Measurements from ENCODE around the gene MET. TPM values are rescaled to one million over a fixed set of nuclear protein-coding genes. Genes with fewer than 3 reads are reported as not detected.
"Not testable (repeated sequence)": the region's sequence is repeated elsewhere in the genome, so short reads cannot be mapped to it uniquely, and the experiment has no call there.

MET gene
- total and polyA plus RNA-seq, 2 of the 8 experiments (the other 6 are each of a cell fraction or from before 2014, with no cell fraction given): 3.5 to 12.9 TPM

DNA sequence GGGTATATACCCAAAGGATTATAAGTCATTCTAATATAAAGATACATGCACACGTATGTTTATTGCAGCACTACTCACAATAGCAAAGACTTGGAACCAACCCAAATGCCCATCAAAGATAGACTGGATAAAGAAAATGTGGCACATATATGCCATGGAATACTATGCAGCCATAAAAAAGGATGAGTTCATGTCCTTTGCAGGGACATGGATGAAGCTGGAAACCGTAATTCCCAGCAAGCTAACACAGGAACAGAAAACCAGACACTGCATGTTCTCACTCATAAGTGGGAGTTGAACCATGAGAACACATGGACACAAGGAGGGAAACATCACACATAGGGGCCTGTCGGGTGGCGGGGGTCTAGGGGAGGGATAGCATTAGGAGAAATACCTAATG, 79.1 kb downstream of the MET start:
- H2BK12ac ChIP-seq (ENCODE audit: low read depth, low read length); H3K27ac ChIP-seq (ENCODE audit: low read depth, low read length); H4K8ac ChIP-seq (ENCODE audit: extremely low read depth, insufficient read depth, low read length); H3K9ac ChIP-seq (replicated peaks in 1 of 4; ENCODE audit: extremely low read depth in 1 of 4, low read depth in 3 of 4, low read length in 3 of 4); H3K23ac ChIP-seq (ENCODE audit: insufficient read length); H2AK5ac ChIP-seq (ENCODE audit: low read depth, low read length); H2BK120ac ChIP-seq (replicated peaks; ENCODE audit: low read depth, low read length); H4K20me1 ChIP-seq (replicated peaks in 1 of 2; ENCODE audit: control insufficient read depth in 1 of 2, insufficient read depth in 2 of 2, low read length in 2 of 2); H3K79me1 ChIP-seq (ENCODE audit: low read depth, low read length); H3K14ac ChIP-seq (ENCODE audit: insufficient read length); H3K36me3 ChIP-seq (ENCODE audit: control insufficient read depth in 2 of 4, insufficient read depth in 4 of 4, low read length in 3 of 4); H3K4ac ChIP-seq (replicated peaks; ENCODE audit: insufficient read length, low read depth, low read length); H3K23me2 ChIP-seq (ENCODE audit: low read depth, low read length); H3K4me3 ChIP-seq (ENCODE audit: extremely low read depth in 1 of 4, insufficient read depth in 2 of 4, low read depth in 3 of 4, low read length in 4 of 4); H3K4me1 ChIP-seq (replicated peaks in 1 of 4; ENCODE audit: control insufficient read depth in 3 of 4, insufficient read depth in 4 of 4, low read length in 3 of 4); H2BK20ac ChIP-seq (ENCODE audit: low read length); FAIRE-seq; DNase-seq (ENCODE audit: low read depth in 1 of 2, low spot score in 2 of 2); H3K4me2 ChIP-seq (ENCODE audit: insufficient read depth in 1 of 2, low read depth in 2 of 2, low read length in 2 of 2); H2BK15ac ChIP-seq (ENCODE audit: low read length); H3K79me2 ChIP-seq (ENCODE audit: control insufficient read depth in 1 of 2, insufficient read depth in 2 of 2, low read length in 2 of 2); H3K27me3 ChIP-seq (replicated peaks in 1 of 4; ENCODE audit: control insufficient read depth in 3 of 4, extremely low read depth in 1 of 4, insufficient read depth in 3 of 4, low read length in 3 of 4); H4K5ac ChIP-seq (ENCODE audit: insufficient read length, low read depth, low read length); H3K9me3 ChIP-seq (ENCODE audit: insufficient read depth in 2 of 2, low read depth in 1 of 2, low read length in 1 of 2); H4K91ac ChIP-seq (replicated peaks; ENCODE audit: insufficient read length, low read length); H2BK5ac ChIP-seq (ENCODE audit: low read depth, low read length); H2AFZ ChIP-seq (ENCODE audit: low read length); H3K18ac ChIP-seq (ENCODE audit: extremely low read depth, low read length); H3K56ac ChIP-seq (replicated peaks; ENCODE audit: insufficient read length, low read depth, low read length): not testable (repeated sequence)
- ChIA-PET CTCF (ENCODE audit: partially characterized antibody) (interaction anchor here (1.3 kb wide), 1 partner anchor 12 kb away, joined by 3 read pairs; no protein-coding TSS in a partner anchor), POLR2A (ENCODE audit: partially characterized antibody) (interaction anchor here (0.6 kb wide), 1 partner anchor 26 kb away, joined by 3 read pairs; no protein-coding TSS in a partner anchor)
- WGBS, 2 experiments (ENCODE audit: extremely low coverage in 1 of 2, insufficient coverage in 1 of 2, insufficient read length in 1 of 2, insufficient replicate concordance in 2 of 2, low coverage in 1 of 2, low lambda C conversion rate in 2 of 2, missing lambda C conversion rate in 1 of 2): 90% methylated on average over 4 of the region's 4 CpGs; no CpG with 5 or more reads in 1 of the 2 experiments
